Aorta (tissue), 5 donors: ENCODE measurements around the gene SHC2. TPM values are rescaled to one million over a fixed set of nuclear protein-coding genes. Genes with fewer than 3 reads are reported as not detected.
"Not testable (repeated sequence)": the region's sequence is repeated elsewhere in the genome, so short reads cannot be mapped to it uniquely, and the experiment has no call there.

Source experiments
- ATAC-seq: fragments of 200-7000 bp; cut with Tn5 transposase; one replicate; pipeline ENCODE4 v1.9.1; 2022; ENCODE audit warnings: moderate library complexity; ENCODE audit not compliant: low FRiP score
- DNase-seq, 2 donors: peaks; one replicate each; pipeline ENCODE4 v3.0.0-alpha.2; 2020
- H3K27ac ChIP-seq, 2 donors: one replicate each; pipeline ENCODE4 v1.5.1; 2013; ENCODE audit warnings: low read length in 2 of 2, mild to moderate bottlenecking in 2 of 2, moderate library complexity in 2 of 2, control low read depth in 1 of 2, inconsistent platforms in 1 of 2, low read depth in 1 of 2
- H3K27me3 ChIP-seq, 2 donors: one replicate each; pipeline ENCODE4 v1.6.1; 2013; ENCODE audit warnings: control low read depth in 1 of 2, low read length in 1 of 2, mild to moderate bottlenecking in 1 of 2, moderate library complexity in 1 of 2; ENCODE audit not compliant: insufficient read depth in 2 of 2, control insufficient read depth in 1 of 2
- H3K36me3 ChIP-seq, 2 donors: one replicate each; pipeline ENCODE4 v1.6.1; 2013; ENCODE audit warnings: control low read depth in 1 of 2, low read length in 1 of 2, mild to moderate bottlenecking in 1 of 2; ENCODE audit not compliant: insufficient read depth in 2 of 2, control insufficient read depth in 1 of 2
- H3K4me1 ChIP-seq, 2 donors: one replicate each; pipeline ENCODE4 v1.6.1; 2013; ENCODE audit warnings: low read length in 2 of 2, control low read depth in 1 of 2, mild to moderate bottlenecking in 1 of 2, moderate library complexity in 1 of 2; ENCODE audit not compliant: insufficient read depth in 2 of 2, control insufficient read depth in 1 of 2
- H3K4me3 ChIP-seq, 2 donors: one replicate each; pipeline ENCODE4 v1.5.1; 2013; ENCODE audit warnings: low read length in 2 of 2, control low read depth in 1 of 2, mild to moderate bottlenecking in 1 of 2
- H3K9me3 ChIP-seq: one replicate; pipeline ENCODE4 v1.6.1; 2013; ENCODE audit warnings: mild to moderate bottlenecking, low read length; ENCODE audit not compliant: control insufficient read depth
- WGBS, 2 donors: extraction: QIAGEN DNeasy Blood & Tissue Kit; methylation state at CpG; one replicate each; pipeline ENCODE4 v1.1.7; 2013; 5-methylcytosine and 5-hydroxymethylcytosine counted together
- intact Hi-C, 2 donors: fragments of 100-400 bp; cut with DNase I; formaldehyde crosslinking; loops; one replicate each; pipeline versions ENCODE4 v1.14.2 to v1.15.0; 2022
- polyA plus RNA-seq, 2 donors: library from polyadenylated mRNA; stranded (reverse); fragments of 200-250 nt; gene quantifications; one replicate each; pipeline ENCODE4 v1.2.3, GENCODE V29; 2013
- total RNA-seq, 2 donors: library from RNA; stranded (reverse); fragmentation: NEBNext Ultra II Directional; extraction: Animal tissue kit (Norgen Biotek cat#: 25700); gene quantifications; one replicate each; pipeline ENCODE4 v1.2.1, GENCODE V29; 2021
- donor health status: healthy with polysubstance abuse.
- donor health status: Bipolar disorder and iron deficiency.
- donor health status: DM: no; HTN: no; CAD: no.
- donor health status: DM: no; HTN: no; CAD: no.
- donor health status: DM: yes; HTN: yes; CAD: no.

The SHC2 gene
- total and polyA plus RNA-seq, 4 donors, result 7.3 to 31.4 (median 10.3) TPM

DNA sequence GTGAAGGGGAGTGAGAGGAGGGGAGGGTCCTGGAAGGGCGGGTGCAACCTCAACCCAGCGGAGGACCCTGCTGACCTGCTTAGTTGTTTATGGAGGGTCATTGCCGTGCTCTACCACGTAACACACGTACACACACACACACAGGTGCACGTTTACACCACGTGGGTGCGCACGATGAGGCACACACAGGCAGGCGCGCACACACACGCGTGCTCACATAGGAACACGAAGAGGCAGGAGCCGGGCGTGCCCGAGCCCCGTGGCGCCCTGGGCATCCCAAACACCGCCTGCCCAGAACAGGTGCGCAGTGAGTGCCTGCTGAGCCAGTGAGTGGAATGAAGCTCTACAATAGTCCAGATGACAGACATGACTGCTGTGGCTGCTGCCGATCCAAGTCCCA lies 24.2 kb upstream of the SHC2 start:
- DNase-seq (no peak), ATAC-seq (no peak)
- H3K27ac ChIP-seq, result no peak overlapping the region
- H3K4me3 ChIP-seq, result no peak overlapping the region
- no peaks in the 10 kb centered on the region for H3K9me3 ChIP-seq
- 74 to 78% methylated on average over 22 of the region's 22 CpGs for WGBS, 2 donors
- H3K4me1 ChIP-seq, result no peaks in the 10 kb centered on the region
- no peaks in the 10 kb centered on the region for H3K36me3 ChIP-seq
- intact Hi-C loops, result loop anchor here in 1 of 2 donors (10.0 kb wide), 1 partner anchor 140 kb away; the partner anchor contains the start of gene MIER2
- no peaks in the 10 kb centered on the region for H3K27me3 ChIP-seq

DNA sequence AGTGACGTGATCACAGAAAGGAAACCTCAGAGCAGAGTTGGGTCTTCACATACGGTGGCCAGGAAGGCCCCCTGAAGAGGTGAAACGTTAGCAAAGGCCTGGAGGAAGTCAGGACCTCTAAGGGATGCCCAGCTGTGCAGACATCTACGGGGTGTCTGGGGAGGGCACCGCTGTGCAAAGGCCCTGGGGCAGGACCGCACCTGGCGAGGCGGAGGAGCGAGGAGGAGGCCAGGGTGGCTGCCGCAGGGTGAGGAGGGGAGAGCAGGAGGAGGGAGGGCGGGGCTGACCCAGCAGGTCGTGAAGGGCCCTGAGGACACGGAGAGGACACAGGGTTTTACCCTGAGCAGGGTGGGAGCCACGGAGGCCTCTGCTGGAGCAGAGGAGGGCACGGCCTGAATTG lies 23.7 kb upstream of the SHC2 start:
- no peaks in the 10 kb centered on the region for H3K36me3 ChIP-seq
- intact Hi-C loops, result loop anchor here in 1 of 2 donors (10.0 kb wide), 1 partner anchor 140 kb away; the partner anchor contains the start of gene MIER2
- no peak overlapping the region for H3K4me3 ChIP-seq
- no peaks in the 10 kb centered on the region for H3K27me3 ChIP-seq
- H3K4me1 ChIP-seq, result no peaks in the 10 kb centered on the region
- no peaks in the 10 kb centered on the region for H3K9me3 ChIP-seq
- 63 to 64% methylated on average over 15 of the region's 15 CpGs for WGBS, 2 donors
- no peak overlapping the region for H3K27ac ChIP-seq
- no peak for DNase-seq
- no peak for ATAC-seq

DNA sequence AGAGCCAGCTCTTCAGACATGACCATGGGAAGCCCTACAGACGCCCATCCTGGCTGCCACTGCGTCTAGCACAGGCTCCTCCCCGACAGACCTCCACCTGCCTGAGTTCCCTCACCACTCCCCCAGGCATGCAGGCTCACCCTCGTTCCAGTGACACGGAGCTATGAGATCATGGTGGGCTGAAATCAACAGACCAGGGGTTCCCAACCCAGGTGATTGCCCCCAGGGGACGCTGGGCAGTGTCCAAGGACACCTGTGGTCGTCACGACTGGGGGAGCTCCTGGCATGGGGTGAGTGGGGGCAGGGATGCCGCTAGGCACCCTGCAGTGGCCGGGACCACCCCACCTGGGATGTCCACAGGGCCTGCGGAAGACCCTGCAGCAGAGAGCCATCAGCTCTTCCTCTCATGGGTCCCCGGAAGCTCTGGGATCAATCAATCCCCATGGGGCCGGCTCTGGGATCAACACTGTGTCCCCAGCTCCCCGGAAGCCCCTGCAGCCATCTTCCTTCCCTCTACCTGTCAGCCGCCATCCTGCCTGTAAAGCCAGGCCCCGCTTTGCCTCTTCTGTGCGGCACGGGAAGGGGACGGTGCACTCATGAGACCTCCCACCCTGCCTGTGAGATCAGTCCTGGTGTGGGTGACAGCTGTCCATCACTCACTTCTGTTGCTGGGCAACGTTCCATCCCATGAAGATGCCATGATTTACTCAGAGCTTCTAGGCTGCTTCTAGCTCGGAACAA lies 22.7 kb upstream of the SHC2 start:
- ATAC-seq, result no peak
- H3K27ac ChIP-seq, result no peak overlapping the region
- no peaks in the 10 kb centered on the region for H3K4me1 ChIP-seq
- no peaks in the 10 kb centered on the region for H3K36me3 ChIP-seq
- WGBS, 2 donors, result 59 to 61% methylated on average over 20 to 21 of the region's 21 CpGs
- H3K4me3 ChIP-seq, result no peak overlapping the region
- H3K9me3 ChIP-seq, result no peaks in the 10 kb centered on the region
- intact Hi-C loops, result loop anchor here in 1 of 2 donors (10.0 kb wide), 1 partner anchor 139 kb away; the partner anchor contains the start of gene MIER2
- DNase-seq, result no peak
- H3K27me3 ChIP-seq, result no peaks in the 10 kb centered on the region

DNA sequence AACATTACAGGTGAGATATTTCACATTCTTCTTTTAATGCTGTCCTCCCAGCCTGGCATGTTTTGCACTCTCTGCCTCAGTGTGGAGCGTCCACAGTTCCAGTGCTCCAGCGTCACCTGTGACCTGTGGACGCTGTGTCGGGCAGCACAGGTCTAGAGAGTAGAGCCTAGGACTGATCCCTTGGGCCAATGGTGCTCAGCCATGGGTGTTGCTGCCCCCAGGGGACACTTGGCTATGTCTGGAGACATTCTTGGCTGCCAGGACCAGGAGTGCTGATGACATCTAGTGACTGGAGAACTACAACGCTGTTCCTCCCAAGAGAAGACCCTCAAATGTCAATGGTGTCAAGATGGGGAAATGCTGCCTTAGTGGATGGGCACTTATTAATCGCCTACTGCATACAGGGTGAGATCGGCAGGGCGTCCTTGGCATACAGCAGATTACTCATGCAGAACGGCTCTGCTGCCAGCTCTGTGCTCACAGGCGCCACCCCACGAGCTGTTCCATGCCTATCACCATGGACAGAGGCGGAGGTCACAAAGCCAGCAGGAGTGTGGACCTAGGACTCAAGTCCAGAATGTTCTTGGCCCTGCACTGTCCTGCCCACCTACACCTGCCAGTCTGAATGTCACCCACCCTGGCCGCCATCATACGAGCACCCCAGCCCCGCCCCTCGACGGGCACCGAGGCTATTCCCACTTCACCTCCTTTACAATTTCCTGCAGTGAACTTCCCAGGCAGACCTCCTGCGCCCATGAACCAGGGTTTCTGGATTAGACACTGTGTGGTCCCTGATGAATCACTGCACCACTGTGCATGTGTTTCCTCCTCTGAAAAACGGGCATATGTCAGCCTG lies 21.6 kb upstream of the SHC2 start:
- no peaks in the 10 kb centered on the region for H3K27me3 ChIP-seq
- intact Hi-C loops, result loop anchor here in 1 of 2 donors (10.0 kb wide), 1 partner anchor 138 kb away; the partner anchor contains the start of gene MIER2

GRCh38 chr19:481100-481499 lies 20.3 kb upstream of the SHC2 start:
- ATAC-seq, H3K4me3 ChIP-seq, DNase-seq, H3K27ac ChIP-seq, H3K27me3 ChIP-seq, H3K9me3 ChIP-seq, H3K36me3 ChIP-seq, H3K4me1 ChIP-seq: not testable (repeated sequence)
- intact Hi-C loops, result loop anchor here in 1 of 2 donors (10.0 kb wide), 1 partner anchor 136 kb away; the partner anchor contains the start of gene MIER2
- 95 to 99% methylated on average over 3 of the region's 3 CpGs for WGBS, 2 donors

More for the DNA sequence above, 21.6 kb upstream of the SHC2 start:
- no peaks in the 10 kb centered on the region for H3K4me1 ChIP-seq
- no peaks in the 10 kb centered on the region for H3K9me3 ChIP-seq
- H3K4me3 ChIP-seq, result no peak overlapping the region
- no peak for DNase-seq
- H3K27ac ChIP-seq, result no peak overlapping the region
- 52 to 56% methylated on average over 20 of the region's 20 CpGs for whole genome bisulfite sequencing, 2 donors
- ATAC-seq, result no peak
- no peaks in the 10 kb centered on the region for H3K36me3 ChIP-seq

DNA sequence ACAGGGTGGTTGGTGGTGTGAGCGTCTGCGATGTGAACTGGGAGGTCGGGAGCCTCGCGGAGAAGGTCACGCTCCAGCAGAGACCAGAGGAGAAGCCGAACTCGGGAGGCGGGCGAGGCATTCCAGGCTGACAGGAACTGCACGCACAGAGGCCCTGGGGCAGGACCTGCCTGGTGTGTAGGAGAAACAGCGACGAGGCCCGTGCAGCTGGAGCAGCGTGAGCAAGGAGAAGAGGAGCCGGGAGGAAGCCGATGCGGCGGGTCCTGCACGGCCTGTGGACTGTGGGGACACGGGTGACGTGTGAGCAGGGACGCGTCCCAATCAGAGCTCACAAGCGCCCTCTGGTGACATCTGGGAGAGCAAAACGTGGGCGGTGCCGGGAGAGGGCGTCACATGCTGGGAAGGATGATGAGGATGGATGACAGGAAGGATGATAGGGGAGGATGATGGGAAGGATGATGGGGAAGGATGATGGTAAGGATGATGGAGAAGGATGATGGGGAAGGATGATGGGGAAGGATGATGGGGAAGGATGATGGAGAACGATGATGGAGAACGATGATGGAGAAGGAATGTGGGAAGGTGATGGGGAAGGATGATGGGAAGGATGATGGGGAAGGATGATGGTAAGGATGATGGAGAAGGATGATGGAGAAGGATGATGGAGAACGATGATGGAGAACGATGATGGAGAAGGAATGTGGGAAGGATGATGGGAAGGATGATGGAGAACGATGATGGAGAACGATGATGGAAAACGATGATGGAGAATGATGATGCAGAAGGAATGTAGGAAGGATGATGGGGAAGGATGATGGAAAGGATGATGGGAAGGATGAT lies 19.4 kb upstream of the SHC2 start:
- H3K36me3 ChIP-seq, result no peaks in the 10 kb centered on the region
- no peaks in the 10 kb centered on the region for H3K4me1 ChIP-seq
- DNase-seq (peak; percentile 84 to 90), ATAC-seq (peak; percentile 88)
- H3K4me3 ChIP-seq, result no peak overlapping the region
- peak overlapping the region in 1 of 2 donors; percentile 7 for H3K27ac ChIP-seq
- intact Hi-C loops, result loop anchor here in 1 of 2 donors (10.0 kb wide), 1 partner anchor 135 kb away; the partner anchor contains the start of gene MIER2
- 21 to 35% methylated on average over 36 of the region's 36 CpGs for WGBS, 2 donors
- H3K27me3 ChIP-seq, result no peaks in the 10 kb centered on the region
- no peaks in the 10 kb centered on the region for H3K9me3 ChIP-seq

GRCh38 chr19:478976-479375 lies 18.1 kb upstream of the SHC2 start:
- no peak overlapping the region for H3K27ac ChIP-seq
- WGBS, 2 donors, result 65 to 76% methylated on average over 14 of the region's 14 CpGs
- no peaks in the 10 kb centered on the region for H3K4me1 ChIP-seq
- ATAC-seq, result no peak
- intact Hi-C loops, result no loop called here
- no peaks in the 10 kb centered on the region for H3K27me3 ChIP-seq
- H3K9me3 ChIP-seq, result no peaks in the 10 kb centered on the region
- no peaks in the 10 kb centered on the region for H3K36me3 ChIP-seq
- DNase-seq, result no peak
- H3K4me3 ChIP-seq, result no peak overlapping the region

GRCh38 chr19:478236-478903 lies 17.5 kb upstream of the SHC2 start:
- H3K9me3 ChIP-seq, result no peaks in the 10 kb centered on the region
- intact Hi-C loops, result no loop called here
- DNase-seq (no peak), ATAC-seq (no peak)
- no peaks in the 10 kb centered on the region for H3K36me3 ChIP-seq
- H3K27me3 ChIP-seq, result no peaks in the 10 kb centered on the region
- no peaks in the 10 kb centered on the region for H3K4me1 ChIP-seq
- H3K27ac ChIP-seq, result no peak overlapping the region
- H3K4me3 ChIP-seq, result no peak overlapping the region
- WGBS, 2 donors, result 72 to 86% methylated on average over 26 of the region's 26 CpGs
